Left cardiac atrium (tissue), 4 donors: ENCODE results near the gene JMJD8. TPM values are rescaled to one million over a fixed set of nuclear protein-coding genes. Genes with fewer than 3 reads are reported as not detected.
A peak's percentile ranks its signal among the peaks of the same experiment; 100 is the strongest.

ENCODE experiments used
- ATAC-seq, 2 donors: fragments of 200-7000 bp; cut with Tn5 transposase; one replicate each; pipeline ENCODE4 v1.9.1; 2020; ENCODE audit warnings: mild to moderate bottlenecking in 2 of 2, moderate library complexity in 2 of 2
- DNase-seq: peaks from one replicate; pipeline ENCODE4 v3.0.0-alpha.2; 2020
- intact Hi-C, 2 donors: fragments of 100-400 bp; cut with DNase I; formaldehyde crosslinking; loops; one replicate each; pipeline versions ENCODE4 v1.14.1 to v1.15.1; 2022 to 2023
- long read RNA-seq: library from polyadenylated mRNA; unstranded; transcript quantifications from one replicate; pipeline ENCODE4 v2.0.0, GENCODE V29; 2021
- total RNA-seq, 2 donors: library from RNA; stranded (reverse); fragmentation: NEBNext Ultra II Directional; extraction: Animal tissue kit (Norgen Biotek cat#: 25700); gene quantifications; one replicate each; pipeline ENCODE4 v1.2.1, GENCODE V29; 2021
- donor health status: DM: no; HTN: yes; CAD: no.
- donor health status: DM: no; HTN: yes; CAD: no; lungs with severe emphysema.
- donor health status: DM: yes; HTN: yes; CAD: no.
- donor health status: Dilated cardiomyopathy.

Gene JMJD8, protein sequence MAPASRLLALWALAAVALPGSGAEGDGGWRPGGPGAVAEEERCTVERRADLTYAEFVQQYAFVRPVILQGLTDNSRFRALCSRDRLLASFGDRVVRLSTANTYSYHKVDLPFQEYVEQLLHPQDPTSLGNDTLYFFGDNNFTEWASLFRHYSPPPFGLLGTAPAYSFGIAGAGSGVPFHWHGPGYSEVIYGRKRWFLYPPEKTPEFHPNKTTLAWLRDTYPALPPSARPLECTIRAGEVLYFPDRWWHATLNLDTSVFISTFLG
- 10 to 100 TPM; 45.5 to 48.9 TPM for total RNA-seq
- long read RNA-seq, transcript JMJD8-203 (8 exons, 1,015 nt), result major isoform, 14 of 37 reads
- long read RNA-seq, partial matches to known transcripts, result 7 of 37 reads
- long read RNA-seq, other reads (novel, unspliced or antisense), result 9 of 37 reads

DNA sequence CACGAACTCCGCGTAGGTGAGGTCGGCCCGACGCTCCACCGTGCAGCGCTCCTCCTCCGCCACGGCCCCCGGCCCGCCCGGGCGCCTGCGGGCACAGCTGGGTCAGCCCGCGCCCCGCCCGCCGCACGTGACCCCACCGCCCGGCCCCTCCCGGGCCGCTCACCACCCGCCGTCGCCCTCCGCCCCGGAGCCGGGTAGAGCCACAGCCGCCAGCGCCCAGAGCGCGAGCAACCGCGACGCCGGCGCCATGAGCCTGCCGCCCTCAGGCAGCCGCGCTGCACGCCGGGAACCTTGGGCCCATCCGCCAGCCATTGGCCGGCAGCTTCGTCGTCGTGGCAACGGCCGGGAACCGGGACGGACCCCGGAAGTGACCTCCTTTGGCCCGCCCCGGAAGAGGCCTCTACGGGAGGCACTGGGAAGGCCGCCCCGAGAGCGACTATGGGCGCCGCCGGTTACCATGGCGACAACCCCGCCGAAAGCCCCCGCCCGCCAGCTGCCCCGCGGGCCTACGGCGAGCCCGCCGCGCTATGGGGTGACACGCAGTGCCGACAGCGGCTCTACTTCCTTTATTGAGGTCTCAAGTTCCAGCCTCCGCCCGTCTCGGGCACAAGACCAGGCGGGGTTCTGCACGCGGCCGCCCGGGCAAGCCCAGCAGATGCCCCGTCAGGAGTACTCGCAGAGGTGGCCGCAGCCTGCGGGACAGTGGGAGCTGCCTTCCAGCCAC is at the start of gene JMJD8:
Gene JMJD8 (minus strand): TSS at position 264 of the 724 bp plus-strand sequence. CDS start 15 bp downstream, at position 249.
- intact Hi-C loops, result no loop called here
- peak; percentile 69 to 77 for ATAC-seq
- DNase-seq, result peak; percentile 99

DNA sequence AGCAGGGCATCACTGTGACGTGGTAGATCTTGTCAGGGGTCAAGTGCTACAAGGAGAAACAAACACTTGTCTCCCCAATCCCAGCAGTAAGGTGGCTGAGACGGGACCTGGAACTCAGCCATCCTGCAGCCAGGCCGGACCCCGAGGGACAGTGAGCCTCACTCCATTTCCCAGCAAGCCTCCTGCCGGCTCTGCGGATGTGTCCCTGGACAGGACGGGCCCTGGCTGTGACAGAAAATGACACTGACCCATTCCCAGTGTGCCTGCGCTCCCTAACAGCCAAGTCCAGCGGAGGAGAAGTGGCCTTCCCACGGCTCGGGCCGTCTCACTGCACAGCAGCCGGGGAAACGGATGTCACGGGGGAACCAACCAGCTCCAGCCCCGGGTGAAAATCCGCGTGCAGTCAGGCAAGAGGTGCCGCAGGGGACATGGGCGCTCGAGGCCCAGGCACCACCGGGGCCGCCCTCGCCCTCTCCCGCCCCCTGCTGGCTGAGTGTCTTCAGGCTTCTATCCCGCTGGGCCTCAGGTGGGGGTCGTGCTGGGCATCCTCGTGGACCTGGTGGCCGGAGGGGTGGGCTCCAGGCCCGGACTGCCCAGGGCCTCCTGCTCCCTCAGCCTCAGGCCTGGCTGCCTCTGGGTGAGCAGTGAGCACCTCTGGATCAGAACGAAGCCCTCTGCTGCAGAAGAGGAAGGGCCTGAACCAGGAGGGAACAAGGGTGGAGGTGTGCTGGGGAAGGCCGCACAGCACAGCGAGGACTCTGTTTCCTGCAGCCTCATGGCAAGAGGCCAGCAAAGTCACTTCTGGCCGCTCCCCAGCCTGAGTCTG is 49.5 kb upstream of the JMJD8 start:
- peak; percentile 8 for DNase-seq
- no peak for ATAC-seq
- intact Hi-C loops, result no loop called here

DNA sequence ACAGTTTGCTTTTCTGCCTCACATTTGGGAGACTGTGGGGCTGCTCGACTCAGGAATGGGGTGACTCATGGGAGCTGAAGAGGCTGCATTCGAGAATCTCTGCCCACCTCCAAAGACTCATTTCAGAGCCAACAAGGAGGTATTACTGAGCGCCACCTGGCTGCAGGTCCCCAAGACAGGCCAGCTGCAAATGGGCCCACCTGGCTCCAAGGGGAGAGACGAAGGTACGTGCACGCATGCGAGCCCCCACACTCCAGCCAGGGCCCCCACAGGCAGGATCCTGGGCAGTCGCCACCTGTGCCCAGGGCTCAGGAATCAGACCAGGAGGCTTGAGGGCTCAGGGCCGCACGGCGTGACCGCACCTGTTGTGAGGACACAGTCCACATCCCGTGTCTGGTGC is 48.8 kb upstream of the JMJD8 start:
- intact Hi-C loops, result no loop called here

DNA sequence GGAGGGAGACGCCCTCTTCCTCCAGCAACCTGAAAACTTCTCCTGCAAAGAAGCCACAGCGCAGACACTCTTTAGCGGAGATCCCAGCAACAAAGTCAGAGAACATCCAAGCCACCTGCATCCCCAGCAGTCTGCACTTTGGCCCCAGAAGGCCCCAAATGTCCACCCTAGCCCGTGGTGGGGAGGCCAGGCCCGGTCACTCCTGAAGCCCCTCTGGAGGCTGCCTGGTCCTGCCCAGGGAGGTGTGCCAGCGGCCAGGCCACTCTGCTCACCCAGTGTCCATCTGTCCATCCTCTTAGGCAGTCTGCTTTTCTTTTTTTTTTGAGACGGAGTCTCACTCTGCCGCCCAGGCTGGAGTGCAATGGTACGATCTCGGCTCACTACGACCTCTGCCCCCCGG is 48.2 kb upstream of the JMJD8 start:
- intact Hi-C loops, result no loop called here
- ATAC-seq (no peak), DNase-seq (no peak)

More for the DNA sequence above, 48.8 kb upstream of the JMJD8 start:
- ATAC-seq, result no peak
- no peak for DNase-seq

DNA sequence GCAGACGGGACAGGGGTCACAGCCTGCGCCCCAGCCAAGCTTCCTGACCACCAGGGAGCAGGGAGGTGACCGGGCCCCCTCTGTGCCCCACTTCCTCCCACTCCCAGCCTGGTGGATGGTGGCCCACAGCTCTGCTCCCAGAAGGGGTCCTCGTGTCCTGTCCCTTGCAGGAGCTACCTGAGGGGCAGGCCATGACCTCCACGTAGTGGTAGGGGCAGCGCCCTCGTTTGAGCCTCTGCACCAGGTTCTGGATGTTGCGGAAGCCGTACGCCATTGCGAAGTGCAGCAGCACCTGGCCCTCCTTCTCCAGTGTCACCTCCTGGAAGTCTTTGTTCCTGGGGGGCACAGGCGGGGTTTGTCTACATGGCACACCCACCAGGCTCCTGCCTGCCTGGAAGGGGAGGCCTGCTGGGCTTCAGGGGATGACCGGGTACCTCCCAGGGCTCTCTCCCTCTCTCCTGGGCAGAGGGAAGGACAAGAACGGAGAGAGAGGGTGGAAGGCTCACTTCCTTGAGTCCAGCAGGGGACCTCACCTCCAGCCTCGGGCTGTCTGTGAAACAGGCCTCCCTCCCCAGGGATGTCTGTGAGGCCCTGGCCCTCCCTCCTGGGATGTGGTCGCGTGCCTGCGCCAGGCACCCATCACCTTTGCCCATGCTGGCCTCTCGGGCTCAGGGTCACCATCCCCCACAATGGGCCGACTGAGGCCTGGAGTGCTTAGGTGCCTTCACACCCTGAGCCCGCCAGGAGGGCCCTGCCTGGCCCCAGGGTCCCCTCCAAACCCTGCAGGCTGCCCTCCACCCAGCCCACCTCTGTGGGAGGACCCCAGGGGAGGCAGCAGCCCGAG is 46.8 kb upstream of the JMJD8 start:
- no peak for ATAC-seq
- intact Hi-C loops, result no loop called here
- DNase-seq, result no peak

DNA sequence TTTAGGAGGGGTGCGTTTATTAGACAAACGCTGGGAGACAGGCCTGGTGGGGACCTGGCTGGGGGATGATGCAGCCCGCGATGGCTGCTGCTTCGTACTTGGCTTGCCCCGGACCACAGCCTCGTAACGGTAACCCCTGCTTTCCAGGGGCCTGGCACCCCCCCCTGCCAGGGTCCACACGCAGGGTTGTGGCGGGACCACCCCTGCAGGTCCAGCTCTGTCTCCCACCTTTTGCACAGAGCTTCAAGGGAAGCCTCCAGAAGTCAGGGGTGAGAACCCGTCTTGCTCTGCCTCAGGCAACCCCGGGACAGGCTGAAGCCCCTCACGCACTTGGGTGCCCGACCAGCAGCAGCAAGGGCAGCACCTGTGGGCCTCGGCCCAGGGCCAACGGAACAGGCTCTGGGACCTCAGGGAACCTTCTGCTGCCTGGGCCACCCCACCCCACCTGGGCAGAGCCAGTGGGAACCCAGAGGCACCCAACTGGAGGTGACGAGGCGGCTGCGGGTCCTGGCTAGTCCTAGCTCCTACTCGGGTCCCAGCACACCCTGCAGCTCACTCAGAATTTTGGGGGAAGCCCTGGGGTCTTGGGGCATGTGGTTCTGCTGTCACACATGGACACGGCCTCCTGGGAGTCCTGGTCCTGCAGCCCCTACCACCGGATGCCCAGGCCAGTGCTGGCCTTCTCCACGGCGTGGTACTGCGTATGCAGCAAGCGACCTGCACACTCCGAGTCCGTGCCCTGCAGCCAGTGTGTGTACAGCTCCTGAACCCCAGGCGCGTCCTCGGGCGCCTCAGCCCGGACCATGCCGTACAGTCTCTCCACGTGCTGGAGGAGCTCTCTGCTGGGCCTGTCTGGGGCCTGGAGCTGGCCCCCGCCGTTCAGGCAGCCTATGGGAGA is 45.9 kb upstream of the JMJD8 start:
- DNase-seq, result no peak
- intact Hi-C loops, result no loop called here
- ATAC-seq, result no peak

DNA sequence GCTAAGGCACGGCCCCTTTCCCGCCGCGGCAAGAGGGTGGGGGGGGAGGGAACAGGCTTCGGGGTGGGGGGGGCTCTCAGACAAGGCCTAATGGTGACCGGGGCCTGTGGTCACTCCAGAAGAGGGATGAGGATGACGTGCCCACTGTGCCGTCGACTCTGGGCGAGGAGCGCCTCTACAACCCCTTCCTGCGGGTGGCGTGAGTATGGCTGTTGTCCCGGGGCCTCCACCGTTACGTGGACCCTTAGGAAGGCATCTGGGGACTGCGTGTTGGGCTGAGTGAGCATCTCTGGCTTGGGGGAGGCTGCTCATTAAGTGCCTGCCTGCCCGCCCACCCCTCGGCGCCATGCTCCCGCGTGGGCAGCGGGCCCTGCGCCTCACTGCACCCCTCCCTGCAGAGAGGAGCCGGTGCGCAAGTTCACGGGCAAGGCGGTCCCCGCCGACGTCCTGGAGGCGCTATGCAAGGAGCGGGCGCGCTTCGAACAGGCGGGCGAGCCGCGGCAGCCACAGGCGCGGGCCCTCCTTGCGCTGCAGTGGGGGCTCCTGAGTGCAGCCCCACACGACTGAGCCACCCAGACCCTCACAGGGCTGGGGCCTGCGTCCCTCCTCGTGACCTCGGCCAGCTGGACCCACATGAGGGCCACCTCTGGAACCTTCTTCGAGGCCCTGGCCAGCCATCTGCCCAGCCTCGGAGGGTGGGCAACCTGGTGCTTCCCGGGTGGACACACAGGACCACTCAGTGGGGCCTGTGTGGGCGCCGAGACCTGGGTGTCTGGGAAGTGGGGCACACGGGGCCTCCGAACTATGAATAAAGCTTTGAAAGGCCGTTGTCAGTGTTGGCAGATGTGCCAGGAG is 45.0 kb upstream of the JMJD8 start:
- DNase-seq (no peak), ATAC-seq (no peak)
- intact Hi-C loops, result no loop called here

DNA sequence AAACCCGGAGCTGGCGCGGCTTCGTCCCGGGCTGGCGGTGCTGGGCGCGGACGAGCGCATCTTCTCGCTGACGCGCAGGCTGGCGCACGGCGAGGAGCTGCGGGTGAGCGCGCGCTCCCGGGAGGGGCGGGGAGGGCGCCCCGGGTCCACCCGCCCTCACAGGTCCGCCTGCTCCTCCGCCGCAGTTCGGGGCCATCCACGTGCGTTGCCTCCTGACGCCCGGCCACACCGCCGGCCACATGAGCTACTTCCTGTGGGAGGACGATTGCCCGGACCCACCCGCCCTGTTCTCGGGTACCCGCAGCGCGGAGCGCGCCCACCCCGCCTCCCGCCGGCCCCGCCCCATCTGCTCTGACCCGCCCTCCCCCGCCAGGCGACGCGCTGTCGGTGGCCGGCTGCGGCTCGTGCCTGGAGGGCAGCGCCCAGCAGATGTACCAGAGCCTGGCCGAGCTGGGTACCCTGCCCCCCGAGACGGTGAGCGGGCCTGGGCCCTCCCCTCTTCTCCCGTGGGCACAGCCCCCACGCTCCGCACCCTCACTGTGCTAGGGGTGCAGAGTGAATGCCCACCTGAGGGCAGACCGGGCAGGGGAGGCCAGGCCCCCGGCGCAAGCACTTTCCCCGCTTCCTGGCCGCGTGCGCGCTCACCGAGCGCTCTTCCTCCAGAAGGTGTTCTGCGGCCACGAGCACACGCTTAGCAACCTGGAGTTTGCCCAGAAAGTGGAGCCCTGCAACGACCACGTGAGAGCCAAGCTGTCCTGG is 44.2 kb upstream of the JMJD8 start:
- intact Hi-C loops, result no loop called here
- peak; percentile 77 for DNase-seq
- peak; percentile 46 to 64 for ATAC-seq

DNA sequence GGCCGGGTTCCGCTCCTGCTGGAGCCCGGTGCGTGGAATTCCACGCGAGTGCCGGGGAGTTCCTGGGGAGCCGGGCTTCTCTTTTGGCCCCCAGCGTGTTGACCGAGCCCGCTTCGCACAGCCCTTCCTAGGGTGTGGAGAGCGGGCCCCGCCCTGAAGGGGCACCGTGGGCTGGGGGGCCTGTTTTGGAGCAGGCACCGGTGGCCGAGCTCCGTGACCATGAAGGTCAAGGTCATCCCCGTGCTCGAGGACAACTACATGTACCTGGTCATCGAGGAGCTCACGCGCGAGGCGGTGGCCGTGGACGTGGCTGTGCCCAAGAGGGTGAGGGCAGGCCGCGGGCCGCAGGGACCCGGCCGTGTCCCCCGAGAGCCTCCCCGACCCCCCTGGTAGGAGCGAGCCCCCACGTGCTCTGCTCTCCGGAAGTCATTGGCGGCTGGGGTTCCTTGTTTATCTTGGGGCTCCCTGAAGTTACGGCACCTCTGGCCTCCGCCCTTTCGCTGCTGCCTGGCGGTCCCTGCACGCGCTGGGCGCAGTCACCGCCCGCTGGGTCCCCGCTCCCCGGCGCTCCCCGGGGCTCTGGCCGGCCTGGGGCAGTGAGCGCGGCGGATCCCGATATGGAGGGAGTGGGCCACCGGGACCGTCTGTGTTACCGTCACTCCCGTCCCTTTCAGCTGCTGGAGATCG is 43.3 kb upstream of the JMJD8 start:
- ATAC-seq (peak; percentile 5 to 6), DNase-seq (no peak)
- intact Hi-C loops, result no loop called here

DNA sequence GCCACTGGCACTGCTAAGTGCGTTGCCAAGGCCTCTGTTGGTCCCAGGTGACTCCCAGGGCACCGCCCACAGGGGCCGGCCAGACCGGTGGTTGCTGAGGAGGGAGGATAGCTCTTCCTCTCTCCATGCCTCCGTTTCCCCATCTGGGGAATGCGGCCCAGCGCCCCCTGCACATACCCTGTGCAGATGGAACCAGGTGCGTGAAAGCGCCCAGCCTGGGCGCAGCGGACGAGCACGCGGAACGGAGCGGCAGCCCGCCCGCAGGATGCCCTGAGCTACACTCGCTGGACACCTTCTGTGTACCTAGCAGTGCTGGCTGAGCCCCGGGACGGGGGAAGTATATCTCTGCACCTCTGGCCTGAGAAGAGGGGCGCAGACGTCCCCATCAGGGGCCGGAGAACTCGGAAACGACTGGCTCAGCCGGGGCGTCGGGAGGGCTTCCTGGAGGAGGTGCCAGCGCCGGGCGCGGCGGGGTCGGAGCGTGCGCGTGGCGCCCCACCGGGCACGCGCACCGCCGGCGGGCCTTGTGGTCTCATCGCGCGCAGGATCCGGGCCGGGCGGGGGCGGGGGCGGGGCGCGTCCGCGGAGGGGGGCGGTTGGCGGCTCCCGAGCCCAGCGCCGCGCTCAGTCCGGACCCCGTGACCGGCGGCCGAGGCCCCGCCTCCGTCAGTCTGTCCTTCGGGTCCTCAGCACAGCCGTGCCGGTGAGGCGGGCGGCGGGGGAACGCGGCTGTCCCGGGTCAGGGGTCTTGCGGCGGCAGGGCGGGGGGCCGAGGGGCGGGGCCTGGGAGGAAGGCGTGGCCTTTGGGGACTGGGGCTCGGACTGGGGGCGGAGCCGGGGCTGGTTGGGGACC is 42.5 kb upstream of the JMJD8 start, which contains the start of the genes CCDC78 and HAGHL:
Gene CCDC78 (minus strand): TSS at position 6 of the 853 bp plus-strand sequence. CDS start 76 bp downstream, outside the sequence.
Gene HAGHL (plus strand): TSS at position 669 of the 853 bp plus-strand sequence. CDS start 404 bp downstream, outside the sequence.
- ATAC-seq (peak; percentile 45 to 52), DNase-seq (peak; percentile 78)

DNA sequence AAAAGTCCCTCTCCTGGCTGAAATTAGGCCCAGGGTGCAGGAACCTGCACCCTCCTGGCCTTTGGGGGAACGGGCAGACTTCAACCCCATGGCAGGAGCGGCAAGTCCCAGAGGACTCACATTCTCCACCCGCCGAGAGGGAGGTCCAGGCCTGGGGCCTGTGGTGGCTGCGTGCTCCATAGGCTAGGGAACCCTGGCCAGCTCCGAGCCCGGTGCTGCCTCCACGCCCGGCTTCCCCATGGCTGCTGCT is 42.0 kb upstream of the JMJD8 start:
- DNase-seq, result no peak
- intact Hi-C loops, result no loop called here
- ATAC-seq, result no peak

More for the DNA sequence above, 42.5 kb upstream of the JMJD8 start, which contains the start of the genes CCDC78 and HAGHL:
- intact Hi-C loops, result no loop called here

DNA sequence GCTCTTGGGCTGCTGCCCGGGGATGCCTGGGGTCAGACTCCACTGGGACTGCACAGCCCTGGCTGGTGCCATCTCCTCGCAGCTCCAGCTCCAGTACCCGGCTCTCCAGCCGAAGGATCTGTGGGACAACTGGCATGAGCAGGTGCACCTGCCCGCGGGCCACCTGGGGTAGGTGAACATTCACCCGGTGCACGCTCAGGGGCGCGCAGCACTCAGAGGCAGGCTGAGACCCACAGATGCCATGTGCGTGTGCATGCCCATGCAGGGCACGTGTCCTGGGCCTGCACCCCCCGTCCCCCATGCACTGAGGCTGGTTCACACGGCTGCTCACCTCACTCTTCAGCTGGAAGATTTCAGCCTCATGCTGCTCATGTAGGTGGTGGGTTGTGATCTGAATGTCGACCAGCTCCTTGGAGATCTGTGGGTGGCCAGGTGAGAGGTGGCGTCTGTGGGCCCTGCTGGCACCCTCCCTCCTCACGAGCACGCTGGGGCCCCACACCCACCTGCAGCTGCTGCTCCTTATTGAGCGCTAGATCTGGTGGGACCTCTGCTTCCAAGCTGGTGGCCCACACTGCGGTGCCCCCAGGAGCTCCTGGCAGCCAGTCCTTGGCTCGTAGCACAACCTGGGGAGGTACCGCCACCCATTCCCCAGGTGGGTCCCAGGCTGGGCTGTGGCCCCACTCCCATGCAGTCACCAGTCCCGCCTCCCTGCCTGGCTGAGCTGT is 41.5 kb upstream of the JMJD8 start:
- DNase-seq (no peak), ATAC-seq (no peak)
- intact Hi-C loops, result no loop called here

DNA sequence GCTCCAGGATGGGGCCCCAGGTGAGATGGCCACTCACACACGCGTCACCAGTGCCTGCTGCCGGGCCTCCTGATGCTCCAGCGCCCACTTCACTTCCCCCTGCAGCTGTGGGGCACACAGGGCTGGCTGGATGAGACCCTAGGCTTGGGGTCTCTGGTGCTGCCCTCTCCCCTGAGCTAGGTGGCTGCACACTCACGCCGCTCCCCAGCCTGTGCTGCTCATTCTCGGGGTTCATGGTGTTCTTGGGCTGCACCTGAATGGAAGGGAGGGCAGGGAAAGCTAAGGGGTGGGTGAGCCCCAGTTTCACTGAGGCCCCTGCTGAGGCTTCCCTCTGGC is 40.9 kb upstream of the JMJD8 start:
- ATAC-seq (no peak), DNase-seq (no peak)
- intact Hi-C loops, result no loop called here
